ENCODE data around the gene ZNF81. TPM values are rescaled to one million over a fixed set of nuclear protein-coding genes. Genes with fewer than 3 reads are reported as not detected.

The ZNF81 gene
- total and polyA plus RNA-seq, 2 of the 13 experiments (the other 11 are each of a cell fraction or from before 2014, with no cell fraction given) = 1.4 to 3.2 TPM

GRCh38 chrX:47836164-47837072 is at the start of gene ZNF81 (continued):
- no peak for TF ChIP-seq ZFP1 (CRISPR knock-in tag; IDR thresholded peaks at IDR 0.05)
- no peak for TF ChIP-seq ZNF256 (CRISPR knock-in tag; conservative IDR thresholded peaks at IDR 0.05)
- TF ChIP-seq ZNF556 (CRISPR knock-in tag; IDR thresholded peaks at IDR 0.05; ENCODE audit: borderline replicate concordance) = no peak
- no peak for TF ChIP-seq SATB2 (CRISPR knock-in tag; IDR thresholded peaks at IDR 0.05)
- no peak for TF ChIP-seq ZNF30 (CRISPR knock-in tag; IDR thresholded peaks at IDR 0.05)
- TF ChIP-seq POLR2AphosphoS5 (IDR thresholded peaks at IDR 0.05; ENCODE audit: low read depth, low read length) = peak; percentile 54; the same call in 1 of the 2 replicates
- no peak for TF ChIP-seq MNT (IDR thresholded peaks at IDR 0.05)
- no peak for TF ChIP-seq ZBTB8A (CRISPR knock-in tag; IDR thresholded peaks at IDR 0.05; ENCODE audit: borderline replicate concordance, low read depth)
- no peak for TF ChIP-seq ZNF10 (CRISPR knock-in tag; IDR thresholded peaks at IDR 0.05; ENCODE audit: borderline replicate concordance, low read depth)
- TF ChIP-seq ZNF280B (CRISPR knock-in tag; IDR thresholded peaks at IDR 0.05; ENCODE audit: borderline replicate concordance) = no peak
- TF ChIP-seq ZNF276 (CRISPR knock-in tag; IDR thresholded peaks at IDR 0.05; ENCODE audit: low read depth) = no peak
- no peak for TF ChIP-seq ZNF749 (CRISPR knock-in tag; IDR thresholded peaks at IDR 0.05; ENCODE audit: borderline replicate concordance)
- TF ChIP-seq SAP130 (CRISPR knock-in tag; IDR thresholded peaks at IDR 0.05; ENCODE audit: low read depth) = peak; percentile 64
- TF ChIP-seq PHF21A (CRISPR knock-in tag; IDR thresholded peaks at IDR 0.05) = no peak
- no peak for TF ChIP-seq ZNF468 (CRISPR knock-in tag; IDR thresholded peaks at IDR 0.05)
- TF ChIP-seq ZNF746 (CRISPR knock-in tag; IDR thresholded peaks at IDR 0.05) = no peak
- no peak for TF ChIP-seq ZSCAN5A (CRISPR knock-in tag; IDR thresholded peaks at IDR 0.05; ENCODE audit: borderline replicate concordance)
- peak; percentile 29; the same call in 1 of the 2 replicates for TF ChIP-seq ZFX (CRISPR knock-in tag; IDR thresholded peaks at IDR 0.05; ENCODE audit: low read depth)
- no peak for TF ChIP-seq CREB3 (CRISPR knock-in tag; IDR thresholded peaks at IDR 0.05)
- no peak for TF ChIP-seq TBX2 (CRISPR knock-in tag; IDR thresholded peaks at IDR 0.05; ENCODE audit: borderline replicate concordance)
- peak; percentile 68 for TF ChIP-seq TAF1 (CRISPR knock-in tag; IDR thresholded peaks at IDR 0.05)
- TF ChIP-seq SIX4 (CRISPR knock-in tag; IDR thresholded peaks at IDR 0.05) = no peak
- no peak for TF ChIP-seq RFX5 (IDR thresholded peaks at IDR 0.05; ENCODE audit: low read depth, low read length)
